H9 (cell line): ENCODE data around the gene DMPK. TPM values are rescaled to one million over a fixed set of nuclear protein-coding genes. Genes with fewer than 3 reads are reported as not detected.

Source experiments
- DNase-seq: peaks from one replicate; pipeline ENCODE4 v3.0.0-alpha.2; 2017
- H2AFZ ChIP-seq: one replicate; pipeline ENCODE4 v1.6.1; 2013; ENCODE audit warnings: mild to moderate bottlenecking, low read length, control low read depth, moderate library complexity
- H2AK5ac ChIP-seq: 2 replicates; pipeline ENCODE4 v1.6.1; 2013; ENCODE audit warnings: low read length, control low read depth, mixed read lengths; ENCODE audit not compliant: insufficient read length
- H2BK120ac ChIP-seq: one replicate; pipeline ENCODE4 v1.6.1; 2013; ENCODE audit warnings: low read depth, mild to moderate bottlenecking, low read length, control low read depth, inconsistent platforms; ENCODE audit not compliant: poor library complexity, severe bottlenecking
- H2BK12ac ChIP-seq: 2 replicates; pipeline ENCODE4 v1.6.1; 2013; ENCODE audit warnings: low read length, control low read depth, mixed read lengths, low read depth; ENCODE audit not compliant: insufficient read length
- H2BK15ac ChIP-seq: 2 replicates; pipeline ENCODE4 v1.6.1; 2013; ENCODE audit warnings: low read depth, low read length, control low read depth
- H2BK20ac ChIP-seq: one replicate; pipeline ENCODE4 v1.6.1; 2013; ENCODE audit warnings: low read depth, mild to moderate bottlenecking, low read length, control low read depth, inconsistent platforms; ENCODE audit not compliant: poor library complexity, severe bottlenecking
- H2BK5ac ChIP-seq: 2 replicates; pipeline ENCODE4 v1.6.1; 2013; ENCODE audit warnings: low read length, control low read depth, mixed read lengths; ENCODE audit not compliant: insufficient read length
- H3K14ac ChIP-seq: 2 replicates; pipeline ENCODE4 v1.6.1; 2013; ENCODE audit warnings: low read length, control low read depth; ENCODE audit not compliant: insufficient read depth
- H3K18ac ChIP-seq: 2 replicates; pipeline ENCODE4 v1.6.1; 2013; ENCODE audit warnings: low read depth, mild to moderate bottlenecking, mixed read lengths, low read length, control low read depth; ENCODE audit not compliant: insufficient read length
- H3K23ac ChIP-seq: 2 replicates; pipeline ENCODE4 v1.6.1; 2013; ENCODE audit warnings: low read length, control low read depth, mixed read lengths, low read depth; ENCODE audit not compliant: insufficient read length
- H3K23me2 ChIP-seq: 2 replicates; pipeline ENCODE4 v1.6.1; 2013; ENCODE audit warnings: low read depth, mild to moderate bottlenecking, mixed read lengths, low read length, control low read depth; ENCODE audit not compliant: insufficient read length, poor library complexity, severe bottlenecking
- H3K27ac ChIP-seq: 2 replicates; pipeline ENCODE4 v1.5.1; 2013; ENCODE audit warnings: low read length, control low read depth, mixed read lengths, low read depth; ENCODE audit not compliant: insufficient read length
- H3K27me3 ChIP-seq: 2 replicates; pipeline ENCODE4 v1.6.1; 2013; ENCODE audit warnings: low read length, control low read depth, inconsistent platforms; ENCODE audit not compliant: insufficient read depth
- H3K4ac ChIP-seq: 2 replicates; pipeline ENCODE4 v1.6.1; 2013; ENCODE audit warnings: low read depth, mild to moderate bottlenecking, control low read depth, inconsistent platforms, low read length, moderate library complexity
- H3K4me1 ChIP-seq: 2 replicates; pipeline ENCODE4 v1.6.1; 2013; ENCODE audit warnings: low read length, control low read depth, inconsistent platforms; ENCODE audit not compliant: insufficient read depth
- H3K4me2 ChIP-seq: 2 replicates; pipeline ENCODE4 v1.6.1; 2013; ENCODE audit warnings: low read length, control low read depth, mixed read lengths; ENCODE audit not compliant: insufficient read length, insufficient read depth
- H3K56ac ChIP-seq: 2 replicates; pipeline ENCODE4 v1.6.1; 2013; ENCODE audit warnings: low read depth, mild to moderate bottlenecking, mixed read lengths, low read length, control low read depth; ENCODE audit not compliant: insufficient read length
- H3K79me1 ChIP-seq: 2 replicates; pipeline ENCODE4 v1.6.1; 2013; ENCODE audit warnings: low read depth, mild to moderate bottlenecking, moderate library complexity, low read length, control low read depth, inconsistent platforms; ENCODE audit not compliant: insufficient read depth, poor library complexity, severe bottlenecking
- H3K79me2 ChIP-seq: 2 replicates; pipeline ENCODE4 v1.6.1; 2013; ENCODE audit warnings: low read length, control low read depth, inconsistent platforms; ENCODE audit not compliant: insufficient read depth
- H3K9ac ChIP-seq: 2 replicates; pipeline ENCODE4 v1.6.1; 2013; ENCODE audit warnings: low read length, control low read depth, mixed read lengths; ENCODE audit not compliant: insufficient read length; ENCODE audit errors: extremely low read depth
- H3K9me3 ChIP-seq: one replicate; pipeline ENCODE4 v1.6.1; 2013; ENCODE audit warnings: low read depth, low read length, inconsistent platforms; ENCODE audit not compliant: control insufficient read depth
- H3T11ph ChIP-seq: one replicate; pipeline ENCODE4 v1.6.1; 2013; ENCODE audit warnings: mild to moderate bottlenecking, low read length, control low read depth, inconsistent platforms
- H4K20me1 ChIP-seq: one replicate; pipeline ENCODE4 v1.6.1; 2013; ENCODE audit not compliant: control insufficient read depth, insufficient read length, insufficient read depth
- H4K5ac ChIP-seq: 2 replicates; pipeline ENCODE4 v1.6.1; 2013; ENCODE audit warnings: low read depth, mild to moderate bottlenecking, mixed read lengths, low read length, control low read depth; ENCODE audit not compliant: insufficient read length
- H4K8ac ChIP-seq: replicated peaks from 2 replicates; pipeline ENCODE4 v1.6.1; 2013; ENCODE audit warnings: low read length, control low read depth, mixed read lengths, low read depth; ENCODE audit not compliant: insufficient read length
- H4K91ac ChIP-seq: 2 replicates; pipeline ENCODE4 v1.6.1; 2013; ENCODE audit warnings: low read depth, mild to moderate bottlenecking, moderate library complexity, mixed read lengths, low read length, control low read depth; ENCODE audit not compliant: insufficient read length
- H3K27ac Mint-ChIP-seq, 3 experiments: 2 replicates in 2 of 3; 3 replicates in 1 of 3; pipeline ENCODE4 v1.8.0; 2020 to 2021; ENCODE audit warnings: mixed read lengths in 3 of 3, mild to moderate bottlenecking in 1 of 3, moderate library complexity in 1 of 3
- H3K27me3 Mint-ChIP-seq: 2 replicates; pipeline ENCODE4 v1.8.0; 2021; ENCODE audit warnings: low read depth, mild to moderate bottlenecking, moderate library complexity, mixed read lengths
- H3K36me3 Mint-ChIP-seq, 3 experiments: 2 replicates in 2 of 3; 3 replicates in 1 of 3; pipeline ENCODE4 v1.8.0; 2020 to 2021; ENCODE audit warnings: low read depth in 3 of 3, mixed read lengths in 3 of 3; ENCODE audit not compliant: insufficient read depth in 1 of 3
- H3K4me1 Mint-ChIP-seq, 2 experiments: 2 replicates each; pipeline ENCODE4 v1.8.0; 2020; ENCODE audit warnings: mixed read lengths in 2 of 2
- H3K4me3 Mint-ChIP-seq, 2 experiments: 2 replicates in 1 of 2; 3 replicates in 1 of 2; pipeline ENCODE4 v1.8.0; 2020 to 2021; ENCODE audit warnings: mild to moderate bottlenecking in 2 of 2, mixed read lengths in 2 of 2, moderate library complexity in 1 of 2
- H3K9me3 Mint-ChIP-seq, 2 experiments: 2 replicates in 1 of 2; 3 replicates in 1 of 2; pipeline ENCODE4 v1.8.0; 2020; ENCODE audit warnings: mild to moderate bottlenecking in 2 of 2, mixed read lengths in 2 of 2, moderate library complexity in 1 of 2
- CTCF ChIP-seq: fragments of 200-600 bp; sonication (generic); conservative IDR thresholded peaks from 3 replicates; pipeline ENCODE4 v1.8.0; 2021; ENCODE audit warnings: antibody characterized with exemption, mild to moderate bottlenecking
- WGBS: extraction: QIAGEN DNeasy Blood & Tissue Kit; methylation state at CpG from one replicate; pipeline ENCODE4 v1.1.7; 2013; ENCODE audit warnings: missing lambda C conversion rate, low lambda C conversion rate, mixed read lengths; ENCODE audit not compliant: insufficient read length; ENCODE audit errors: extremely low coverage; 5-methylcytosine and 5-hydroxymethylcytosine counted together
- total RNA-seq: library from RNA; stranded (reverse); gene quantifications from 2 replicates; pipeline ENCODE4 v1.2.1, GENCODE V29; 2021

DMPK gene
- total RNA-seq, 1 experiment from 2014 or later: 67.4 TPM

- no peak overlapping the region for H3K4me3 Mint-ChIP-seq
Measured at GRCh38 chr19:45821103-45821521, 38.8 kb upstream of the DMPK start.

More at GRCh38 chr19:45821103-45821521, 38.8 kb upstream of the DMPK start:
- Histone ChIP-seq H2BK120ac (no peak overlapping the region), H3K79me1 (no peaks in the 10 kb centered on the region), H2BK12ac (no peak overlapping the region), H4K5ac (no peak overlapping the region), H3K27ac (no peak overlapping the region), H4K20me1 (no peaks in the 10 kb centered on the region), H3T11ph (no peak overlapping the region), H3K14ac (no peak overlapping the region), H2AK5ac (no peak overlapping the region), H2BK15ac (no peak overlapping the region), H3K23ac (no peak overlapping the region), H2BK20ac (no peak overlapping the region), H4K91ac (no peak overlapping the region), H4K8ac (no peak overlapping the region), H3K79me2 (no peaks in the 10 kb centered on the region), H3K23me2 (peaks cover 4% of the 10 kb centered on the region), H3K9me3 (no peaks in the 10 kb centered on the region), H3K27me3 (no peaks in the 10 kb centered on the region), H3K18ac (no peak overlapping the region), H3K4me1 (0 out of 2 replicates have a peak, but pooled peaks cover 1% of the 10 kb centered on the region), H2BK5ac (no peak overlapping the region), H2AFZ (no peak overlapping the region), H3K4me2 (no peak overlapping the region), H3K56ac (no peak overlapping the region), H3K9ac (no peak overlapping the region), H3K4ac (no peak overlapping the region)
- TF ChIP-seq CTCF: no peak
- H3K4me1 Mint-ChIP-seq: peaks cover 18 to 29% of the 10 kb centered on the region in 2 experiments
- WGBS: no CpG with 5 or more reads among the region's 8 CpGs
- peaks cover 29 to 68% (median 65%) of the 10 kb centered on the region in 3 experiments for H3K36me3 Mint-ChIP-seq
- no peaks in the 10 kb centered on the region for H3K9me3 Mint-ChIP-seq
- no peaks in the 10 kb centered on the region for H3K27me3 Mint-ChIP-seq
- peak overlapping the region in 2 of 3 experiments; percentile 52 to 59; a peak in 3 of 7 replicates for H3K27ac Mint-ChIP-seq
- no peak for DNase-seq
